GM12878 (cell line): ENCODE measurements around the gene NUP62. TPM values are rescaled to one million over a fixed set of nuclear protein-coding genes. Genes with fewer than 3 reads are reported as not detected.
A peak's percentile ranks its signal among the peaks of the same experiment; 100 is the strongest.

Source experiments
- ATAC-seq: fragments of 200-7000 bp; cut with Tn5 transposase; 3 replicates; pipeline ENCODE4 v1.9.1; 2020; ENCODE audit warnings: mild to moderate bottlenecking, moderate library complexity
- BruUV-seq: library from RNA; stranded (reverse); fragments of 400-500 nt; replicated peaks from 2 replicates; lab custom pipeline; 2021; lab: Mats Ljungman, UMichigan
- CTCF ChIA-PET: fragments of 300-600 bp; sonication (Branson Sonifier 250); formaldehyde crosslinking; extraction: SDS; loops from one replicate; lab custom pipeline; 2021; ENCODE audit warnings: inconsistent platforms; lab: Yijun Ruan, JAX
- POLR2A ChIA-PET: fragments of 350-600 bp; formaldehyde crosslinking; extraction: SDS; loops from one replicate; lab custom pipeline; 2021; ENCODE audit warnings: inconsistent platforms; lab: Charles Lee
- RAD21 ChIA-PET: fragments of 300-600 bp; sonication (Branson Sonifier 250); formaldehyde crosslinking; loops from one replicate; lab custom pipeline; 2023; ENCODE audit warnings: antibody characterized with exemption; ENCODE audit not compliant: unreplicated experiment; lab: Charles Lee
- SMC1A ChIA-PET: fragments of 300-600 bp; sonication (Branson Sonifier 250); formaldehyde crosslinking; loops from one replicate; lab custom pipeline; 2023; ENCODE audit not compliant: unreplicated experiment, uncharacterized antibody; lab: Charles Lee
- DNase-seq: peaks from one replicate; pipeline ENCODE4 v3.0.0-alpha.2; 2011; ENCODE audit warnings: low read depth, low spot score
- FAIRE-seq: peaks from 3 replicates; lab custom pipeline; 2011; peaks lifted over from hg19 to GRCh38; lab: Jason Lieb, UNC
- H2AFZ ChIP-seq: 2 replicates; pipeline ENCODE4 v1.6.0; 2011; ENCODE audit warnings: low read depth, low read length, control low read depth; ENCODE audit not compliant: control insufficient read depth
- H3K27ac ChIP-seq: 2 replicates; pipeline ENCODE4 v1.5.1; 2011; ENCODE audit warnings: control low read depth; ENCODE audit not compliant: control insufficient read depth, insufficient read depth
- H3K27me3 ChIP-seq, 2 experiments: replicated peaks in 1 of 2; 2 replicates each; pipeline versions ENCODE4 v1.6.0 to v1.6.1; 2011; ENCODE audit warnings: low read length in 1 of 2; ENCODE audit not compliant: control insufficient read depth in 2 of 2, insufficient read depth in 2 of 2
- H3K36me3 ChIP-seq, 2 experiments: 2 replicates each; pipeline ENCODE4 v1.5.1; 2011; ENCODE audit warnings: low read length in 1 of 2; ENCODE audit not compliant: control insufficient read depth in 2 of 2, insufficient read depth in 2 of 2
- H3K4me1 ChIP-seq: 2 replicates; pipeline ENCODE4 v1.6.1; 2011; ENCODE audit warnings: mild to moderate bottlenecking, low read length, moderate library complexity, mixed read lengths; ENCODE audit not compliant: control insufficient read depth, insufficient read depth
- H3K4me2 ChIP-seq: 2 replicates; pipeline ENCODE4 v1.6.0; 2011; ENCODE audit warnings: control low read depth; ENCODE audit not compliant: control insufficient read depth, insufficient read depth
- H3K4me3 ChIP-seq: fragments of 200-600 bp; sonication (generic); 2 replicates; pipeline ENCODE4 v1.5.1; 2016
- H3K79me2 ChIP-seq: 2 replicates; pipeline ENCODE4 v1.6.0; 2011; ENCODE audit warnings: low read length; ENCODE audit not compliant: control insufficient read depth, insufficient read depth
- H3K9ac ChIP-seq: 2 replicates; pipeline ENCODE4 v1.8.0; 2011; ENCODE audit warnings: low read length, control low read depth, mixed read lengths; ENCODE audit not compliant: control insufficient read depth, insufficient read depth
- H3K9me3 ChIP-seq: replicated peaks from 3 replicates; pipeline ENCODE4 v1.5.1; 2011; ENCODE audit warnings: mild to moderate bottlenecking, low read length; ENCODE audit not compliant: control insufficient read depth, insufficient read depth
- H4K20me1 ChIP-seq: 2 replicates; pipeline ENCODE4 v1.6.0; 2011; ENCODE audit not compliant: control insufficient read depth, insufficient read depth
- CBX5 ChIP-seq: sonication (generic); IDR thresholded peaks from 2 replicates; pipeline ENCODE4 v1.6.1; 2016; ENCODE audit warnings: low read depth, moderate library complexity, mild to moderate bottlenecking, inconsistent platforms
- EP300 ChIP-seq, 2 experiments: fragments of 150-350 bp in 1 of 2; IDR thresholded peaks; 2 replicates each; pipeline ENCODE4 v1.6.1; 2011 to 2012; ENCODE audit warnings: low read depth in 2 of 2, low read length in 2 of 2, borderline replicate concordance in 1 of 2, improper control_type of control experiment in 1 of 2, inconsistent platforms in 1 of 2; ENCODE audit not compliant: control insufficient read depth in 1 of 2
- MEF2B ChIP-seq: fragments of 450-650 bp; IDR thresholded peaks from 2 replicates; pipeline ENCODE4 v1.6.1; 2018; ENCODE audit warnings: mild to moderate bottlenecking, moderate library complexity; ENCODE audit not compliant: partially characterized antibody, poor library complexity, severe bottlenecking
- SIN3A ChIP-seq: IDR thresholded peaks from 2 replicates; pipeline ENCODE4 v1.6.1; 2012; ENCODE audit warnings: low read depth, low read length, improper control_type of control experiment
- SMAD1 ChIP-seq: fragments of 450-650 bp; IDR thresholded peaks from 2 replicates; pipeline ENCODE4 v1.6.1; 2018; ENCODE audit warnings: mild to moderate bottlenecking, low read depth; ENCODE audit not compliant: partially characterized antibody
- SREBF2 ChIP-seq: IDR thresholded peaks from 2 replicates; pipeline ENCODE4 v1.6.1; 2012; ENCODE audit warnings: mild to moderate bottlenecking, low read length
- TARDBP ChIP-seq: IDR thresholded peaks from 2 replicates; pipeline ENCODE4 v1.6.1; 2016; ENCODE audit warnings: borderline replicate concordance
- YY1 ChIP-seq: IDR thresholded peaks from 2 replicates; pipeline ENCODE4 v1.6.1; 2011; ENCODE audit warnings: low read depth, mild to moderate bottlenecking, low read length
- WGBS: methylation state at CpG from one replicate; pipeline ENCODE4 v1.1.6; 2016; ENCODE audit warnings: low lambda C conversion rate; ENCODE audit not compliant: insufficient replicate concordance, insufficient coverage; ENCODE audit errors: missing lambda C conversion rate; 5-methylcytosine and 5-hydroxymethylcytosine counted together
- in situ Hi-C: fragments of 300-500 bp; cut with MboI; formaldehyde crosslinking; loops from 9 replicates; pipeline ENCODE4 v1.14.3; 2018; ENCODE audit warnings: mixed read lengths
- intact Hi-C: fragments of 100-400 bp; cut with micrococcal nuclease; formaldehyde crosslinking; loops from one replicate; pipeline ENCODE4 v1.14.2; 2022; ENCODE audit not compliant: unreplicated experiment
- polyA plus RNA-seq, 11 experiments: library from polyadenylated mRNA; depleted of rRNA in 4 of 11; unstranded in 6 of 11; stranded (reverse) in 5 of 11; fragments of >200 nt; fragmentation: Nextera tagmentation in 4 of 11; fragmentation: Illumina TruSeq in 1 of 11; extraction: Ambion mirVana in 4 of 11; extraction: Trizol in 1 of 11; gene quantifications; 1 replicate in 1 of 11; 2 replicates in 10 of 11; pipeline versions ENCODE4 v1.2.1 to v1.2.3, GENCODE V29; 2011 to 2016; ENCODE audit warnings: inconsistent platforms in 2 of 11, missing spikeins in 2 of 11, low read depth in 1 of 11
- total RNA-seq, 4 experiments: library from RNA; depleted of rRNA in 3 of 4; stranded (reverse); fragments of >200 nt in 3 of 4; fragmentation: Illumina TruSeq in 1 of 4; extraction: Trizol in 1 of 4; gene quantifications; 2 replicates each; pipeline versions ENCODE4 v1.2.1 to v1.2.3, GENCODE V29; 2013 to 2021
- TF ChIP-seq, protein P1 (sequence below): fragments of 450-650 bp; IDR thresholded peaks from 2 replicates; pipeline ENCODE4 v1.6.1; 2017; ENCODE audit warnings: mild to moderate bottlenecking, moderate library complexity
- TF ChIP-seq, protein P2 (sequence below): IDR thresholded peaks from 2 replicates; pipeline ENCODE4 v1.6.1; 2012; ENCODE audit warnings: low read depth, low read length, improper control_type of control experiment
- TF ChIP-seq, protein P3 (sequence below): IDR thresholded peaks from 2 replicates; pipeline ENCODE4 v1.6.1; 2012; ENCODE audit warnings: low read depth, low read length, improper control_type of control experiment

The NUP62 gene
- total and polyA plus RNA-seq, 10 of the 15 experiments (the other 5 are each of a cell fraction or from before 2014, with no cell fraction given) = 19.5 to 110 (median 66.9) TPM

DNA sequence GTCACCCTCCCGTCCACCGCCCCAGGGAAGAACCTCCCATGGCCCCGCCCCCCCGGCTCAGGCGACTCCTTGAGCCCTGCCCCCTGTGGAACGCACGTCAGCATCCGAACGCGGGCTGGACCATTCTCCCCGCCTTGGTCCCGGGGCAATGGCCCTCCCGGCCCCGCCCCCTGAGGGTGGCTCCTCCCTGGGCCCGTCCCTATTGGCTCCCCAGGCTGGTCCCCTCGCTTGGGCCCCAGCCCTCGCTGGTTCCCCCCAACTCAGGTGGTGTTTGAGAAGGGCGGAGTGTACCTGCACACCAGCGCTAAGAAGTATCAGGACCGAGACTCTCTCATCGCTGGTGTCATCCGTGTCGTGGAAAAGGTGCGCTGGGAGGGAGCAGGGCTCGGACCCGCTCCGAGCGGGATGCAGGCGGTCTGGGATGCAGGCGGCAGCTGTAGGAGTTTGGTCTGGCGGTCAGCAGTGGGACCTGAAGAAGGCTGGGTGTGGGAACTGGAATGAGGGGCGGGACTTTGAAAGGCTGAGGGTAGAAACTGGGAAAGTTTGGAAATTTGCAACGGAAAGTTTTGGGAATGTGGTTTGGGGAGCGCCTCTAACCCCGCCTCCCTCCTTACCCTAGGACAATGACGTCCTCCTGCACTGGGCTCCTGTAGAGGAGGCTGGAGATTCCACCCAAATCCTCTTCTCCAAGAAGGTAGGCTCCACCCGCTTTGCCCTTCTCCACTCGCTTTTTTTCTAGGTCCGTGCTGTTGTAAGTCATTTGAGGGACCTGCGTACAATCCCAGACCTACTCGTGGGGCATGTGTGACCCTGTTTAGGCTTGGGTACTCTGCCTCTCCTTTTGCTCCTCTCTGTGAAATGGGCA lies 51.2 kb downstream of the NUP62 start (continued):
- TF ChIP-seq, protein P1, sequence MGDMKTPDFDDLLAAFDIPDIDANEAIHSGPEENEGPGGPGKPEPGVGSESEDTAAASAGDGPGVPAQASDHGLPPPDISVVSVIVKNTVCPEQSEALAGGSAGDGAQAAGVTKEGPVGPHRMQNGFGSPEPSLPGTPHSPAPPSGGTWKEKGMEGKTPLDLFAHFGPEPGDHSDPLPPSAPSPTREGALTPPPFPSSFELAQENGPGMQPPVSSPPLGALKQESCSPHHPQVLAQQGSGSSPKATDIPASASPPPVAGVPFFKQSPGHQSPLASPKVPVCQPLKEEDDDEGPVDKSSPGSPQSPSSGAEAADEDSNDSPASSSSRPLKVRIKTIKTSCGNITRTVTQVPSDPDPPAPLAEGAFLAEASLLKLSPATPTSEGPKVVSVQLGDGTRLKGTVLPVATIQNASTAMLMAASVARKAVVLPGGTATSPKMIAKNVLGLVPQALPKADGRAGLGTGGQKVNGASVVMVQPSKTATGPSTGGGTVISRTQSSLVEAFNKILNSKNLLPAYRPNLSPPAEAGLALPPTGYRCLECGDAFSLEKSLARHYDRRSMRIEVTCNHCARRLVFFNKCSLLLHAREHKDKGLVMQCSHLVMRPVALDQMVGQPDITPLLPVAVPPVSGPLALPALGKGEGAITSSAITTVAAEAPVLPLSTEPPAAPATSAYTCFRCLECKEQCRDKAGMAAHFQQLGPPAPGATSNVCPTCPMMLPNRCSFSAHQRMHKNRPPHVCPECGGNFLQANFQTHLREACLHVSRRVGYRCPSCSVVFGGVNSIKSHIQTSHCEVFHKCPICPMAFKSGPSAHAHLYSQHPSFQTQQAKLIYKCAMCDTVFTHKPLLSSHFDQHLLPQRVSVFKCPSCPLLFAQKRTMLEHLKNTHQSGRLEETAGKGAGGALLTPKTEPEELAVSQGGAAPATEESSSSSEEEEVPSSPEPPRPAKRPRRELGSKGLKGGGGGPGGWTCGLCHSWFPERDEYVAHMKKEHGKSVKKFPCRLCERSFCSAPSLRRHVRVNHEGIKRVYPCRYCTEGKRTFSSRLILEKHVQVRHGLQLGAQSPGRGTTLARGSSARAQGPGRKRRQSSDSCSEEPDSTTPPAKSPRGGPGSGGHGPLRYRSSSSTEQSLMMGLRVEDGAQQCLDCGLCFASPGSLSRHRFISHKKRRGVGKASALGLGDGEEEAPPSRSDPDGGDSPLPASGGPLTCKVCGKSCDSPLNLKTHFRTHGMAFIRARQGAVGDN = no peak

DNA sequence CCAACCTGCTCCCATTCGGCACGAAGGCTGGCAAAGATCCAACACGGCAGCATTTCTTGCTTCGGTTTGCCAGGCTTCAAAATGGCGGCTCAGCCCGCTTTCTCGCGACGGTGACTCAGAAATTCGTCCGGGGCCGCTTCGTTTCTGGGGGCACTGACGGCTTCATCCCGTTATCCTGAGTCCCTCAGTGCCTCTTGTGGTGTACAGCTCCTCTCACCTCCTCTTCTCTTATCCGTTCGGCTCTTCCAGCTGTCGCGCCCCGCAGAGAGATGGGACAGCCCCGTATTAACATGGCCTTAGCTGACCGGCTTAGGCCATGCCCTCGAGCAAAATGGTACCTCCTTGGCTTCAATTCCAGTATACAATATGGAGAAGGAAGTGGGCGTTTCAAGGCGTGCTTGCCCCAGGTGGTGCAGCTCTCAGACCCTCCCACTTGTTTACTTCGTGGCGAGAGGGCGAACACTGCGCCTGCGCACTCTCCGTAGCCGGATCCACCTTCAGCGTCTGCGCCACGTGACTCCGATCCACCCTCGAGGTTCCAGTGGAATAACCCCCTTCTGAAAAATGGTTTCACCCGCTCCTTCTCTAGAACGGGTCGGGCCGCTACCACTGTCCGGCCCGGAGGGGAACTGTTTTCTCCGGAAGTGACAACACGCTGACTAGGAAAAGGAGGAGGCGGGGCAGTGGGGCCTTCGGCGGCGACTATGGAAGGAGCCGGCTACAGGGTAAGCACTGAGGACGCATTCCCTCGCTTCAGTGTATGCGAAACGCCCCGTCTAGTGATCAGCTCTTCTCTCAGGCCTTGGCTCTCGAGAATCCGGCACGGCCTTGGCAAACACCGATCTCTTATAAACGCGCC lies 52.1 kb downstream of the NUP62 start, which contains the start of the genes AKT1S1 and TBC1D17:
Gene AKT1S1, minus strand, starts transcription at position 336 of the 859 bp plus-strand sequence. CDS start 4,060 bp downstream, outside the sequence.
Gene TBC1D17, plus strand, starts transcription at position 683 of the 859 bp plus-strand sequence. Its CDS starts 22 bp downstream, at position 705.
- peak; percentile 99 for FAIRE-seq
- Histone ChIP-seq H3K36me3 (peaks cover 2 to 4% of the 10 kb centered on the region in 2 experiments), H3K4me2 (peak within 1 kb of the TSS; percentile 92), H2AFZ (peak within 1 kb of the TSS; percentile 97), H3K9me3 (no peaks in the 10 kb centered on the region), H4K20me1 (no peaks in the 10 kb centered on the region), H3K4me3 (peak within 1 kb of the TSS; percentile 90), H3K27ac (peak within 1 kb of the TSS; percentile 95), H3K27me3 (no peaks in the 10 kb centered on the region), H3K4me1 (peaks cover 16% of the 10 kb centered on the region), H3K9ac (peak within 1 kb of the TSS; percentile 84), H3K79me2 (peaks cover 25% of the 10 kb centered on the region)
- WGBS = 1% methylated on average over 61 of the region's 61 CpGs
- peak; percentile 100 for DNase-seq
- RAD21 ChIA-PET = interaction anchor here (0.7 to 2.2 kb wide), 10 partner anchors 8 to 111 kb away, joined by 3 to 8 read pairs (median 4); partner anchors contain the start of genes AP2A1, ATF5, NUP62 and PNKP
- in situ Hi-C loops = loop anchor here (25.0 kb wide), 1 partner anchor 1240 kb away; the partner anchor contains the start of genes CA11 and DBP
- POLR2A ChIA-PET = interaction anchor here (0.6 to 3.0 kb wide), 16 partner anchors 9 to 237 kb away, joined by 3 to 23 read pairs (median 5); partner anchors contain the start of genes AP2A1, ATF5, FUZ and MED25
- ATAC-seq = peak; percentile 85
- no TSS peak for BruUV-seq
- intact Hi-C loops = loop anchor here (1.0 to 5.0 kb wide), 5 partner anchors 13 to 64 kb away; partner anchors contain the start of genes ATF5, FUZ, IL4I1 and NUP62
- CTCF ChIA-PET = interaction anchor here (0.9 to 1.4 kb wide), 5 partner anchors 8 to 52 kb away, joined by 3 to 5 read pairs (median 3); partner anchors contain the start of genes ATF5 and NUP62
- SMC1A ChIA-PET = interaction anchor here (0.9 to 2.1 kb wide), 8 partner anchors 9 to 111 kb away, joined by 3 to 6 read pairs (median 4); partner anchors contain the start of genes ATF5 and IL4I1
- TF ChIP-seq, protein P2, sequence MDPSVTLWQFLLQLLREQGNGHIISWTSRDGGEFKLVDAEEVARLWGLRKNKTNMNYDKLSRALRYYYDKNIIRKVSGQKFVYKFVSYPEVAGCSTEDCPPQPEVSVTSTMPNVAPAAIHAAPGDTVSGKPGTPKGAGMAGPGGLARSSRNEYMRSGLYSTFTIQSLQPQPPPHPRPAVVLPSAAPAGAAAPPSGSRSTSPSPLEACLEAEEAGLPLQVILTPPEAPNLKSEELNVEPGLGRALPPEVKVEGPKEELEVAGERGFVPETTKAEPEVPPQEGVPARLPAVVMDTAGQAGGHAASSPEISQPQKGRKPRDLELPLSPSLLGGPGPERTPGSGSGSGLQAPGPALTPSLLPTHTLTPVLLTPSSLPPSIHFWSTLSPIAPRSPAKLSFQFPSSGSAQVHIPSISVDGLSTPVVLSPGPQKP = peak; percentile 94
- TF ChIP-seq YY1 = peak; percentile 95
- peak; percentile 97 for TF ChIP-seq SMAD1
- no peak for TF ChIP-seq SREBF2
- no peak; a peak in 1 of 4 replicates for TF ChIP-seq EP300 (IDR thresholded peaks at IDR 0.05; ENCODE audit: borderline replicate concordance in 1 of 2, control insufficient read depth in 1 of 2, low read depth in 2 of 2, low read length in 2 of 2)
- TF ChIP-seq SIN3A = peak; percentile 83
- peak; percentile 8 for TF ChIP-seq MEF2B
- no peak; the same call in 1 of the 2 replicates for TF ChIP-seq TARDBP
- TF ChIP-seq CBX5 = no peak
- TF ChIP-seq, protein P3, sequence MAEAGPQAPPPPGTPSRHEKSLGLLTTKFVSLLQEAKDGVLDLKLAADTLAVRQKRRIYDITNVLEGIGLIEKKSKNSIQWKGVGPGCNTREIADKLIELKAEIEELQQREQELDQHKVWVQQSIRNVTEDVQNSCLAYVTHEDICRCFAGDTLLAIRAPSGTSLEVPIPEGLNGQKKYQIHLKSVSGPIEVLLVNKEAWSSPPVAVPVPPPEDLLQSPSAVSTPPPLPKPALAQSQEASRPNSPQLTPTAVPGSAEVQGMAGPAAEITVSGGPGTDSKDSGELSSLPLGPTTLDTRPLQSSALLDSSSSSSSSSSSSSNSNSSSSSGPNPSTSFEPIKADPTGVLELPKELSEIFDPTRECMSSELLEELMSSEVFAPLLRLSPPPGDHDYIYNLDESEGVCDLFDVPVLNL = no peak
